HG03039 (cell line): ENCODE measurements around the gene MSMO1.

Source experiments
- ATAC-seq: cut with Tn5 transposase; IDR thresholded peaks from one replicate; pipeline ENCODE4 v1.9.1; 2021; ENCODE audit warnings: mild to moderate bottlenecking, moderate library complexity; ENCODE audit not compliant: unreplicated experiment

MSMO1 gene

GRCh38 chr4:165386328-165386727 lies 58.9 kb downstream of the MSMO1 start:
- ATAC-seq = no peak

- no peak for ATAC-seq
These were observed 61.3 kb downstream of the MSMO1 start for GRCh38 chr4:165388756-165389155.
